SJSA1 (cell line): ENCODE results near the gene FAM120B. TPM values are rescaled to one million over a fixed set of nuclear protein-coding genes. Genes with fewer than 3 reads are reported as not detected.

Experiments used
- DNase-seq, 2 experiments: peaks; one replicate each; pipeline ENCODE4 v3.0.0-alpha.2; 2015 to 2020; ENCODE audit warnings: low spot score in 2 of 2, low read depth in 1 of 2
- H3K27ac ChIP-seq: fragments of 250-450 bp; sonication (Bioruptor Pico); 2 replicates; pipeline ENCODE4 v1.5.1; 2020; ENCODE audit warnings: mild to moderate bottlenecking, moderate library complexity
- H3K27me3 ChIP-seq: fragments of 250-450 bp; sonication (Bioruptor Pico); replicated peaks from 2 replicates; pipeline ENCODE4 v1.5.1; 2020; ENCODE audit warnings: mild to moderate bottlenecking, moderate library complexity
- H3K36me3 ChIP-seq: fragments of 250-450 bp; sonication (Bioruptor Pico); 2 replicates; pipeline ENCODE4 v1.5.1; 2020; ENCODE audit warnings: mild to moderate bottlenecking
- H3K4me1 ChIP-seq: fragments of 250-450 bp; sonication (Bioruptor Pico); replicated peaks from 2 replicates; pipeline ENCODE4 v1.6.1; 2021; ENCODE audit warnings: mild to moderate bottlenecking
- H3K4me3 ChIP-seq: fragments of 250-450 bp; sonication (Bioruptor Pico); 2 replicates; pipeline ENCODE4 v1.5.1; 2020; ENCODE audit warnings: mild to moderate bottlenecking
- H3K9me3 ChIP-seq: fragments of 250-450 bp; sonication (Bioruptor Pico); replicated peaks from 2 replicates; pipeline ENCODE4 v1.5.1; 2020; ENCODE audit warnings: mild to moderate bottlenecking
- total RNA-seq: library from RNA; depleted of rRNA; stranded (reverse); fragments of >200 nt; shearing (Covaris generic); gene quantifications from 2 replicates; pipeline ENCODE4 v1.2.3, GENCODE V29; 2014

FAM120B gene
- total RNA-seq, 1 experiment from 2014 or later: 15.0 TPM

DNA sequence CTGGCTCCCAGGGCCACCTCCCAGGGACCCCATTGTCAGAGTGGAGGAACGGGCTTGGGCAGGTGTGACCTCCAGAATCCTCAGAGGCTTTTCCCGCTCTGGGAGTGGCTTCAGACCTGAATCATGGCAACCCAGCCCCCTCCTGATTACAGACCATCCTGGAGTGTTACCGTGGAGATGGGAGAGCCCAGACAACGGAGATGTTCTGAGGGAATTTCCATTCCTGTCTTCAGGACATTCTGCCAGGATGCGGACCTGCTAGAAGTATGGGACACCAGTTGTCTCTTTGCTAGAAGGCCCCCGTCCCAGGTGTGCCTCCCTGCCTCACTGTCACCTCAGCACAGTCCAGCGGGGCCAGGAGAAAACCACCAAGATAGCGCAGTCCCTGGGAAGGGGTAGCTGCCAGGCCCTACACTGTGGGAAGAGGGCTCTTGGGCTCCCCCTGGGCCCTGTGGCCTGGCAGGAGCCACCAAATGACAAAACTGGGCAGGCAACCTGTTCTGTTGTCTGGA, 136.6 kb downstream of the FAM120B start:
- DNase-seq: peak in 1 of 2 experiments; percentile 35
- H3K4me1 ChIP-seq: peaks cover 18% of the 10 kb centered on the region
- H3K27ac ChIP-seq: no peak overlapping the region
- no peak overlapping the region for H3K4me3 ChIP-seq
- no peaks in the 10 kb centered on the region for H3K9me3 ChIP-seq
- H3K27me3 ChIP-seq: no peaks in the 10 kb centered on the region
- no peaks in the 10 kb centered on the region for H3K36me3 ChIP-seq

DNA sequence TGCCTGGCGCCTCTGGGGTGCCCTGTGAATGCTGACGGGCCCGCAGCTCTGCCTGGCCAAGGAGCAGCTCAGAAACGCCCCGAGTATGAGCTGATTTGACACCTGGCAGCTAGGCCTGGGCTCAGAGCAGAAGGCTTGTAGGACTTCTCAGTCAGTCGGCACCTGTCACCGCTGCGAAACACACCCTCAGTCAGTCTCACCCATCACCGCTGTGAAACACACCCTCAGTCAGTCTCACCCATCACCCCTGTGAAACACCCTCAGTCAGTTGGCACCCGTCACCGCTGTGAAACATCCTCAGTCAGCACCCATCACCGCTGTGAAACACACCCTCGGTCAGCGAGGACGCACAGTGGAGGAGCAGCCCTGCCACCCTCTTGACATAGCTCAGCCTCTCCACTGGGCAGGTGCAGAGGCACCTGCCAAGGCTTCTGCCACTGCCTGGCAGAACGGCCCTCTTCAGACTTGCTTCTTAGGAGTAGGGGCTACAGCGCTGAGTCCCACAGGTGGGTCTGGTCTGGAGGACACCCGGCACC, 137.6 kb downstream of the FAM120B start:
- Histone ChIP-seq H3K4me1 (peaks cover 13% of the 10 kb centered on the region), H3K9me3 (no peaks in the 10 kb centered on the region), H3K27me3 (no peaks in the 10 kb centered on the region), H3K36me3 (no peaks in the 10 kb centered on the region), H3K27ac (no peak overlapping the region), H3K4me3 (no peak overlapping the region)
- peak in 1 of 2 experiments; percentile 36 for DNase-seq

DNA sequence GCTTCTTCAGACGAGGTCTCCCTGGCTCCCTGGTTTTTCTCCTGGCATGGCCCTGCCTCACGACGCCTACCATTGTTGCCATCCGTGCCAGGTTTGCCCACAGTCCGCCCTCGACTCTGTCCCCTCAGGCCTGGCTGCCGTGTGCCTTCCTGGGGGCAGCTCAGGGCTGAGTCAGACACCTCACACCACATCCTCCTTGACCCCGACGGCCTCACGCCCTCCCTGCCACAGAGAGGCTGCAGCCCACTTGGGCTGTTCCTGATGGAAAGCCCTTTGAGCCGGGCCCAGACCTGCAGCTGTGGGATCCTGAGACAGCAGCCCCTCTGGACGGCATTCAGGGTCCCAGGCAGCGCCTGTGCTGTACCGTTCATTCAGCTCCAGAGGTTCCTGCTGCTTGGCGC, 138.3 kb downstream of the FAM120B start:
- no peaks in the 10 kb centered on the region for H3K27me3 ChIP-seq
- DNase-seq: peak in 1 of 2 experiments; percentile 35
- no peaks in the 10 kb centered on the region for H3K36me3 ChIP-seq
- H3K4me3 ChIP-seq: no peak overlapping the region
- no peaks in the 10 kb centered on the region for H3K9me3 ChIP-seq
- H3K27ac ChIP-seq: no peak overlapping the region
- peaks cover 6% of the 10 kb centered on the region for H3K4me1 ChIP-seq

DNA sequence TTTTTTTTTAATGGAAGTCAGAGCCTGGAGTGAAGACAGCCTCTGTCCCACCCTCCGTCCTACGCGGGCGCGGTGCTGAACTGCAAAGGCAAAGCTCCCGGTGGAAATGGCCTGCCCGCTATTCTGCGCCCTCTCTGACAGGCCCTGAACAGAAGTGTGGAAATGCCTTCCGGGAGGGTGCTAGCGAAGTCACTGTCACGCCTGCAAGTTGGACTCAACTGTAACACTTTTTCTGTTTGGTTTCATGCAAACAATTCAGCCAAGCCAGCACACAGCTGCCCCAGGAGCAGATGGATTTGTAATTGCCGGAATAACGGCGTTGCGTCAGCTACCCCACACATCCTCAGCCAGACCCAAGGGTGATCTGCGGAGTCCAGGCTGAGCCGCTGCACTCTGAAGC, 138.9 kb downstream of the FAM120B start:
- H3K4me3 ChIP-seq: no peak overlapping the region
- no peaks in the 10 kb centered on the region for H3K9me3 ChIP-seq
- no peaks in the 10 kb centered on the region; the same call in 1 of the 2 replicates for H3K4me1 ChIP-seq
- no peaks in the 10 kb centered on the region for H3K36me3 ChIP-seq
- DNase-seq: peak in 1 of 2 experiments; percentile 25
- H3K27ac ChIP-seq: no peak overlapping the region
- no peaks in the 10 kb centered on the region for H3K27me3 ChIP-seq

DNA sequence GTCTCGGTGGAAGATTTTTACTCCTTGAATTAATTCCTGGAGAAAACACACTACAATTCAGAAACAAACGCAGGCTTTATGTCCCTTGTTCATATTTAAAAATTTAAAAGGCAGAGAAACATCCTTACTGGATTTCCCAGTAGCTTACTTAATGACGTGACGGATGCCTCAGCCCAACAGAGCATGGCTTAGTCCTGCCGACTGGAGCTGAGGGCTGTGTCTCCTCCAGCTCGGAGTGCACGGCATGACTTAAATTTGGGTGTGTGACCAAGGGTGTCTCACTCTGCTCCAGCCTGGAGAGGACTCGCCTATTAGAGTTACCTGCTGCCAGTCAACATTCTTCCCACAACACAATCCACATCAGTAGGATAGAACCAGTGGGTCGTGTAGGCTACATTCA, 139.4 kb downstream of the FAM120B start:
- H3K4me3 ChIP-seq: no peak overlapping the region
- no peaks in the 10 kb centered on the region for H3K9me3 ChIP-seq
- no peaks in the 10 kb centered on the region for H3K27me3 ChIP-seq
- H3K36me3 ChIP-seq: no peaks in the 10 kb centered on the region
- H3K27ac ChIP-seq: no peak overlapping the region
- no peak for DNase-seq
- no peaks in the 10 kb centered on the region for H3K4me1 ChIP-seq

DNA sequence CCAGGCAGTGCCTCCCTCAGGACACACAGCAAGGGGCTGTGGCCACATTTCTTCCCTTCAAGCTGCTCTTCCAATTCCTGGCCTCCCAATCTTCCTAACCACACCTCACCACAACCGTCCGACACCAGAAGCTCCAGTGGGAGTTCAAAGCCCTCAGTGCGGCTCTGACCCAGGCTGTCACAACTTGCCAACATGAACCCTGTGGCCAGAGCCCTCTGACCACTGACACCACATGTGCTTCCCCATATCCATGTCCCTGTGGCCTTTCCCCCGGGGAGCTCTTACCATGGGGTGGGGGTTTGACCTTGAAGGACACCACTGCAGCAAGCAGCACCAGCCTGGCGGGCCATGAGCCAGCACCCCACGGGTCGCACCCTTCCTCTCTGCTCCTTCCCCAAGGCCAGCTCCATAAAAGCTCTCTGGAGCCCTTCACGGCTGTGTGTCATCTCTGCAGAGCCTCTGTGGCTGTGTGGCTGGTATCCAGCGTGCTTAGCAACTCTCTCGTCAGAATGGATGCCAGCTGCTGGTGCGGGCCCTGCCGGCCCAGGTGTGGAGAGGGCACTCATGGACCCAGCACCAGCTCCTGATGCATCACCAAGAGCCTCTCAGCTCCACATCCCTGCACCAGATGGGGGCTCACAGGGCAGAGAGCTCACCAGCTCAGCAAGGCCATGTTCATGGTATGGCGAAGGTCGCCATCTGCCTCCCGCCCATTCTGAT, 140.4 kb downstream of the FAM120B start:
- no peaks in the 10 kb centered on the region for H3K4me1 ChIP-seq
- DNase-seq: peak in 1 of 2 experiments; percentile 37
- no peak overlapping the region for H3K27ac ChIP-seq

DNA sequence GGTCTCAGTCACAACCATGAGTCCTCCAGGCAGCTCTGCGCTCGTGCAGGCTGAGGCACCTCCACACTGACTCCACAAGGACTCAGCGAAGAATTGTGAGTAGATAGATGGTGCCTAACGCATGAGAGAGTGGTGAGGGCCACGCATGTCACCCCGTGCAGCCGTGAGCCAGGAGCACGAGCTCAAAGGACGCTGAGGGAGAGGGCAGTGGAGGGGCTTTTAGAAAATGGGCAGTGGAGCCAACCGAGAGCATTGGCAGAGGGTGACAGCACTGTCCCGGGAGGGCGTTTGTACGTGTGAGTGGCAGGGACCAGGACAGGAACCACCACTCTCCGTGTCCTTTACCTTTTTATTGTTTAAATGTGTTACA, 141.0 kb downstream of the FAM120B start:
- no peak for DNase-seq
- Histone ChIP-seq H3K36me3 (no peaks in the 10 kb centered on the region), H3K9me3 (no peaks in the 10 kb centered on the region), H3K27me3 (no peaks in the 10 kb centered on the region), H3K27ac (no peak overlapping the region), H3K4me3 (no peak overlapping the region), H3K4me1 (no peaks in the 10 kb centered on the region)

More for the DNA sequence above, 140.4 kb downstream of the FAM120B start:
- no peaks in the 10 kb centered on the region for H3K9me3 ChIP-seq
- no peaks in the 10 kb centered on the region for H3K36me3 ChIP-seq
- H3K27me3 ChIP-seq: no peaks in the 10 kb centered on the region
- H3K4me3 ChIP-seq: no peak overlapping the region

DNA sequence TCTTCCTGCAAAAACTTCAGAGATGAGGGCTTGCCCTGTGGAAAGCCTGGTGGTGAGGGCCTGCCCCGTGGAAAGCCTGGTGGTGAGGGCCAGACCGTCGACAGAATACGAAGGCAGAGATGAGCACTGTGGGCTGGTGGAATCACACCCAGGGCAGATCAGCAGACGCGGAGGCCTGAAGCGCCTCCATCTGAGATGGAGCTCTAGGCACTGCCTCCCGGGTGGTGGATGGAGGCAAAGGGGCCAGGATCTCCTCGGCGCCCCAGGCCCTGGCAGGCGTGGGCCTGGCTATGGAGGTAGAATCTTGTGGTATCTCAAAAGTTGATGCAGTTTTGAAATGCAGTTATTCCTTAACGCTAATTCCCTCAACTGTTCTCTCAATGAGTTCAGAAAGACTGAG, 141.8 kb downstream of the FAM120B start:
- Histone ChIP-seq H3K4me3 (no peak overlapping the region), H3K4me1 (no peaks in the 10 kb centered on the region), H3K27me3 (no peaks in the 10 kb centered on the region), H3K9me3 (no peaks in the 10 kb centered on the region), H3K27ac (no peak overlapping the region), H3K36me3 (no peaks in the 10 kb centered on the region)
- DNase-seq: peak in 1 of 2 experiments; percentile 27

DNA sequence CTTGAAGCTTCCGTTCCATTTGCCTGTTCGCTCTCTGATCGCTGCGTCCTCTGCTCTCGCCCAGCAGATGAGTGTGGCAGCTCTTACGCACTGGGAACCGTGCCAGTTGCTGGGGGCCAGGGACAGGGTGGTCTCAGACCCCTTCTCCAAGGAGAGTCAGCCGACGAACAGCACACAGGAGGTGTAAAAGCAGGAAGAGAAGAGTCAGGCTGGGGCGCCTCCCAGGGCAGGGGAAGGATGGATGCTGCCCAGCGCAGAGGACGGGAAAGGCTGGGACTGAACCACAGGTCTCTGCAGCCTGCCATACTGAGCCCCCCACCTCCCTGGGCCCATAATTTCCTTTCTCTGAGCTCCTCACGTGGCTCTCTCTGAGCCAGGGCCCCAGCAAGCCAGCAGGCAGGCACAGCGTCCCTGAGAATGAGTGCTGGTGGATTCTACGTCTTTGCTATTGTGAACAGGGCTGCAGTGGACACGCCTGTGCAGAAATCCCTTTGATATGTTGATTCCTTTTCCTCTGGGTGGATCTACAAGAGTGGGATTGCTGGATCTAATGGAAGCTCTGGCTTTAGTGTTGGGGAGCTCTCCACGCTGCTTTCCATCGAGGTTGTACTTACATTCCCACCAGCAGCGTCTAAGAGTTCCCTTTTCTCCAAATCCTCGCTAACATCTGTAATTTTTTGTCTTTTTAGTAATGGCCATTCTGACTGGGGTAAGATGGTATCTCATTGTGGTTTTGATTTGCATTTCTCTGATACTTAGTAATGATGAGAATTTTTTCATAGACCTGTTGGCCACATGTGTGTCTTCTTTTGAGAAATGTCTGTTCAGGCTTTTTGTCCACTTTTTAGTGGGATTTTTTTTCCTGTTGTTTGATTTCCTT, 142.4 kb downstream of the FAM120B start:
- Histone ChIP-seq H3K27ac (no peak overlapping the region), H3K4me3 (no peak overlapping the region), H3K4me1 (no peaks in the 10 kb centered on the region), H3K36me3 (no peaks in the 10 kb centered on the region), H3K27me3 (no peaks in the 10 kb centered on the region), H3K9me3 (no peaks in the 10 kb centered on the region)
- DNase-seq: peak in 1 of 2 experiments; percentile 38

DNA sequence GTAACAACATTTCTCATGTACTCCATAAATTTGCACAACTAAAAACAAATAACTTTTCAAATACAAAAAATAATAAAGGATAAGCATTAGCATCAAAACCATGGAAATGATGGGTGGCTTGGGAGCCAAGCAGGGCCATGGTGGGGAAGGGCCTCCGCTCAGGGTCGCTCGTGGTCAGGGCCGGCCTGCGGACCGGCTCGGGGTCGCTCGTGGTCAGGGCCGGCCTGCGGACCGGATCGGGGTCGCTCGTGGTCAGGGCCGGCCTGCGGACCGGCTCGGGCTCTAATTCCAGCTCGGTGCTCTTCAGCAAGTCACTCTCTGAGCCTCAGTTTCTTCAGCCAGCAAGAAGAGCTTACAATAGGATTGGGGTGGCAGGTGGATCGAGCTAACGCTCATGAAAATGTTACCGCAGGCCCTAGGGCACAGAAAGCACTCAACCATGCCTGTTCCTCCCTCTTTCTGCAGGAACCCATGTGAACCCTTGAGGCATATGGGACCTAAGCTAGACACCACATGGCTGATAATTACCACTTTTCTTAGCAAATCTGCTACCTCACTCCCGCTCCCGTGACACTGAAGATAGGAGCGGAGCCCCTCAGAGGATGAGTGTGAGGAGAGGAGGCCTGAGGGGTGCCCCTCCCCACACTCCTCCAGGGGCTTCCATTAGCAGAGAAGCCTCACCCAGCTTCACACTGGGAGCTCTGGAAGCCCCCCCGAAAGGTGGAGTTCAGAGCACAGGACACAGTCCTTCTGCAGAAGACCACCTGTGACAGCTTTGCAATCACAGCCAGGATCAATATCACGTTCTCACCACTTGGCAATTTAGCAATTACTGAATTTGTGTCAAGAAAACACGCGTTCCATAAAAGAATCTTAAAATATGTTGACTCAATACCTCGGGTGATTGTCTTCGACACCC, 143.5 kb downstream of the FAM120B start:
- DNase-seq: peak in 1 of 2 experiments; percentile 49
- Histone ChIP-seq H3K27ac (no peak overlapping the region), H3K9me3 (no peaks in the 10 kb centered on the region), H3K27me3 (no peaks in the 10 kb centered on the region), H3K36me3 (no peaks in the 10 kb centered on the region), H3K4me3 (no peak overlapping the region), H3K4me1 (no peaks in the 10 kb centered on the region)

DNA sequence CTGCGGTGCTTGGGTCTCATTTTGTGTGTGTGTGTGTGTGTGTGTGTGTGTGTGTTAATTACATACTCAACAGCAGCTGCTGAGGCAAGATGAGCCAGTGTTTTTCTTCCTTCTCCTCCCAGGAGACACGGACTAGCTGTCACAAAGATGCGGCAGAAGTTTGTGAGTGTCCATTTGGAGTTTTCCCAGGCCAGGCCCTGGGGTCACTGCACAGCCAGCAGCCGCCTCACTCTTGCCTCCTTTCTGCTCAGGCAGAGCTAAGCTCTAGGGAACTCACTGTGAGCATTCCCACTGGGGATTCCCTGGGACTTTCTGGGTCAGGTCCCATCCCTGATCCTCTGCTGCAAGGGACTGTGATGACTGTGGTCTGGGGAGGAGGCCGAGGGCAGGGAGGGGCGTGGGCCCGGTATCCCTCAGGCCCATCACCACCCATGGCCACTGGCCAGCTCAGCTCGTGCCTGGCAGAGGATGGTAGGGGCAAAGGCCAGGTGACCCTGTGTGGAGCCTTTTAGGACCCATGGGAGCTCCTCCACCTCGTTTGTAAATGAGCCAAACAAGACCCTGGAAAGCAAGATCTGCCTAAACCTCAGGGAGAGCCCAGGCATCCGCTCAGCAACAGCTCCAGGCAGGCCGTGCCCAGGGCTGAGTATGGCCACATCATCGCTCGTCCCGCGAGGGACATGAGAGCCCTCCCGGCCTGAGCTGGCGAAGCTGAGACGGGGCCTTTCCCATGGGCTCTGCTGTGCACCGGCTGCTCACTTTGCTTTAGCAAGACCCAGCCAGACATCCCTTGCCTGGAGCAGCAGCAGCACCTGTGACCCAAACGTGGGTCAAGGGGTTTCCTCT, 144.6 kb downstream of the FAM120B start:
- no peaks in the 10 kb centered on the region for H3K27me3 ChIP-seq
- H3K36me3 ChIP-seq: no peaks in the 10 kb centered on the region
- H3K9me3 ChIP-seq: no peaks in the 10 kb centered on the region
- DNase-seq: no peak
- H3K4me3 ChIP-seq: no peak overlapping the region
- no peak overlapping the region for H3K27ac ChIP-seq
- no peaks in the 10 kb centered on the region for H3K4me1 ChIP-seq

DNA sequence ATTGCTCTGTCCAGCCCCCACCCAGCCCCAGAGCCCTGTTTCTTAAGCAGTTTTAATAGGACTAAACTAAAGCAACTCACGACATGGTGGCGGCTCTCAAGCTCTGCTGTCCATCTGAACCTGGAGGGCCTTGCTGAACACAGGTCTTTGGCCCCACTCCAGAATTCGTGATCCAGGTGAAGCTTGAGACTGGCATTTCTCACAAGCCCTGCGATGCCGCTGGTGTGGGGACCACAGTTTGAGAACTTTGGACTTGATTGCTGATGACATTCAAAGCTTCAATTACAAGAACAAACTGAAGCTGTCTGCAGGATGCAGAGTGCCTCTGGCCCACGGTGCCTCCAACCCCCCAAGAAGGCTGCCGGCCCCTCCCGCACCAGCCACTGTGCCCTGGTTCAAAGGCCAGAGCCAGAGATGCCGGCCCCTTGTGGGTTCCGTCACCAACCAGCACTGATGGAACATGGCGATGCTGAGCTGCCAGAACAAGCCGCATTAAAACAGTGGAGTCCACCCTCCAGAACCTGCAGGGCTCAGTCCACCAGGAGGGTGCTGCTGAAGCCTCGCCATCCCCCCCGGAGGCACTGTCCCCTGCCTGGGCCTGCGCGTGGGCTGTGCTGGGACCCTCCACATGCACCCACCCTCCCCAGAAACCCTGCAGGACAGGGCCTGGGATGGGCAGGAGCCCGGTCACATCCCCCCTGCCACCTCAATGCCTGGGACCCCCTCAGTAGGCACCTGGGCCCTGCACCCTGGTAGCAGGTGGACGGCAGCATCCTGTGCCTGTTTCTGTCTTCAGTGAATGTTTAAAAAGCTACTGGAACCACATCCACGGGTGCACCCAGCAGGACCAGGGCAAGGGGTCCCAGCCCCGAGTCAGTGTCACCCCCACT, 145.4 kb downstream of the FAM120B start:
- Histone ChIP-seq H3K9me3 (no peaks in the 10 kb centered on the region), H3K27me3 (no peaks in the 10 kb centered on the region), H3K27ac (no peak overlapping the region), H3K4me1 (no peaks in the 10 kb centered on the region), H3K36me3 (no peaks in the 10 kb centered on the region), H3K4me3 (no peak overlapping the region)
- DNase-seq: peak in 1 of 2 experiments; percentile 32
